K562 (cell line): ENCODE results near the gene PNPLA8. TPM values are rescaled to one million over a fixed set of nuclear protein-coding genes. Genes with fewer than 3 reads are reported as not detected.
A peak's percentile ranks its signal among the peaks of the same experiment; 100 is the strongest.

Experiments used
- ARID3A ChIP-seq: IDR thresholded peaks from 2 replicates; pipeline ENCODE4 v1.6.1; 2012; ENCODE audit warnings: low read depth, low read length, improper control_type of control experiment, borderline replicate concordance
- KDM4B ChIP-seq, 2 experiments: fragments of 450-650 bp in 1 of 2; sonication (generic) in 1 of 2; IDR thresholded peaks; 2 replicates each; pipeline ENCODE4 v1.6.1; 2016 to 2017; ENCODE audit warnings: borderline replicate concordance in 2 of 2, antibody characterized with exemption in 1 of 2, low read depth in 1 of 2, mild to moderate bottlenecking in 1 of 2
- MGA ChIP-seq: fragments of 450-650 bp; IDR thresholded peaks from 2 replicates; pipeline ENCODE4 v1.6.1; 2016; ENCODE audit warnings: mild to moderate bottlenecking, moderate library complexity
- polyA plus RNA-seq, 8 experiments: library from polyadenylated mRNA; depleted of rRNA in 4 of 8; stranded (reverse) in 5 of 8; unstranded in 3 of 8; fragments of >200 nt; fragmentation: Nextera tagmentation in 2 of 8; fragmentation: Illumina TruSeq in 1 of 8; extraction: Ambion mirVana in 2 of 8; extraction: Trizol in 1 of 8; gene quantifications; 2 replicates each; pipeline versions ENCODE4 v1.2.1 to v1.2.3, GENCODE V29; 2011 to 2014; ENCODE audit warnings: inconsistent platforms in 1 of 8, missing spikeins in 1 of 8
- total RNA-seq, 7 experiments: library from RNA; depleted of rRNA in 6 of 7; stranded (reverse); fragments of >200 nt in 6 of 7; fragmentation: Illumina TruSeq in 2 of 7; extraction: Trizol in 2 of 7; gene quantifications; 2 replicates each; pipeline versions ENCODE4 v1.2.1 to v1.2.3, GENCODE V29; 2011 to 2021; ENCODE audit warnings: low replicate concordance in 1 of 7

The PNPLA8 gene
- total and polyA plus RNA-seq, 9 of the 15 experiments (the other 6 are each of a cell fraction or from before 2014, with no cell fraction given): 12.8 to 27.6 (median 16.3) TPM

GRCh38 chr7:108497082-108497725 is 28.7 kb downstream of the PNPLA8 start (continued):
- TF ChIP-seq MGA: no peak
- no peak; a peak in 1 of 4 replicates for TF ChIP-seq KDM4B (IDR thresholded peaks at IDR 0.05; ENCODE audit: borderline replicate concordance in 2 of 2, low read depth in 1 of 2)
- TF ChIP-seq ARID3A: peak; percentile 81; the same call in 1 of the 2 replicates
